ENCODE results near the gene DGKH.
"Not testable (repeated sequence)": the region's sequence is repeated elsewhere in the genome, so short reads cannot be mapped to it uniquely, and the experiment has no call there.

Gene DGKH

DNA sequence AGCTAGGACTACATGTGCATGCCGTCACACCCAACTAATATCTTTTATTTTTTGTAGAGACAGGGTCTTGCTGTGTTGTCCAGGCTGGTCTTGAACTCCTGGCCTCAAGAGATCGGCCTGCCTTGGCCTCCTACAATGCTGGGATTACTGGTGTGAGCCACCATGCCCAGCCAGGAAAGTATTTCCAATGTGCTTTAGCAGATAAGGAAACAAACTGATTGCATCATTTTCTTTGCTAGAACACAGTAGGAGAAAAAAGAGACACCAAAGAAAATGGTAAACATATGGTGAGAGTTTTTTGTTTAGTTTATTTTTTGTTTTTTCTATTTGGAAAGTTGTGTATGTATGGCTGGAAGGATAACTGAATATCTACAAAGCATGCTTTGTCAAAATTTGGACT lies 176.6 kb downstream of the DGKH start:
- DNase-seq (ENCODE audit: low read depth in 2 of 2): no peak

DNA sequence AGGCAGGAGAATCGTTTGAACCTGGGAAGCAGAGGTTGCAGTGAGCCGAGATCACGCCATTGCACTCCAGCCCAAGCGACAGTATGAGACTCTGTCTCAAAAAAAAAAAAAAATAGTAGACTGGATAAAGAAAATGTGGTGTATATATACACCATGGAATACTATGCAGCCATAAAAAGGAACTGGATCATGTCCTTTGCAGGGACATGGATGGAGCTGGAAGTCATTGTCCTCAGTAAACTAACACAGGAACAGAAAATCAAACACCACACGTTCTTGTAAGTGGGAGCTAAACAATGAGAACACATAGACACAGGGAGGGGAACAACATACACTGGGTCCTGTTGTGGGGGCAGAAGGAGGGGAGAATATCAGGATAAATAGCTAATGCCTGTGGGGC lies 178.3 kb downstream of the DGKH start:
- DNase-seq (ENCODE audit: low read depth in 2 of 2): not testable (repeated sequence)

DNA sequence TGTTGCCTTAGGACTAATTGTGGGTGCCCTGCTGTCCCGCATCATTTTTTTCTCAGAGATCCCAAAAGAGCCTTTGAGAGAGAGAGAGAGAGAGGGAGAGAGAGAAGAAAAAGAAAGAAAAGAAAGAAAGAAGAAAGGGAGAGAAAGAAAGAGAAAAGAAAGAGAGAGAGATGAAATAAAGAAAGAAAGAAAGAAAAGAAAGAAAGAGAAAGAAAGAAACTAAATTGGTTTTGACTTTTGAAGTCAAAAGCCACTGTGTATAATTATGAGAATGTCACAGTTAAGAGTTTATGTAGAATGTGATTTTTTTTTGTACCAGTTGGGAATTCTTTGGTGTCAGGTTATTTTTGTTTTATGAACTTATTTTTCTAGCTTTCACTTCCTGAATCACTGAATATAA lies 180.1 kb downstream of the DGKH start:
- no peak for DNase-seq (ENCODE audit: low read depth in 2 of 2)

DNA sequence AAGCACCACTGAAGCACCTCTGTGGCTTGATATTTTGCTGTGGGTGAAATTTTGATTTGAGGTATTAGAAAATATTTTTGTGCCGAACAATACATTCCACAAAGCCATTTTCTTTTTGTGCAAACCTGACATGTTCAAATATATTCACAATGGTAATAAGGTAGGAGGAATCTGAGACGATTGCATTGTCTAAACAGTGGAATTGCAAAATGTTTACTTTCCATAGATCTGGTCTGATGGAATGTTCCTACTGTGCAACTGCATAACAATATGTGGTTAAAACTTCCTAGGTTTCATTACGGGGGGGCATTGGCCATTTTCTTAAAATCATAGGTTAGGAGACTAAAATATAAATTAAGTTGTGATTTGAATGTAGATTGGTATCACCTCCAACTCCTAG lies 180.8 kb downstream of the DGKH start:
- no peak for DNase-seq (ENCODE audit: low read depth in 2 of 2)

DNA sequence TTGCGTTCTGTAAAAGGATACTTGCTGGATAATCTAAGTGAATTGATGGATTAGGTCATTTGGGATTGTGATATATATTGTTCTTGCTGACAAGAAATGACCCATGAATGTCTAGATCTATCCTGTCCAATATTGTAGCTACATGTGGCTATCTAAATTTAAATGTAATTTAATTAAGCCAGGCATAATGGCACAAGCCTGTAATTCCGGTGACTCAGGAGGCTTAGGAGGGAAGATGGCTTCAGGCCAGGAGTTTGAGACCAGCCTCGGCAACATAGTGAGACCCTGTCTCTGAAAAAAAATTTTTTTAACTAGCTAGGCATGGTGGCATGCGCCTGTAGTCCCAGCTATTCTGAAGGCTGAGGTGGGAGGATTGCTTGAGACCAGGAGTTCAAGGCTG lies 184.2 kb downstream of the DGKH start:
- DNase-seq (ENCODE audit: low read depth in 2 of 2): no peak

DNA sequence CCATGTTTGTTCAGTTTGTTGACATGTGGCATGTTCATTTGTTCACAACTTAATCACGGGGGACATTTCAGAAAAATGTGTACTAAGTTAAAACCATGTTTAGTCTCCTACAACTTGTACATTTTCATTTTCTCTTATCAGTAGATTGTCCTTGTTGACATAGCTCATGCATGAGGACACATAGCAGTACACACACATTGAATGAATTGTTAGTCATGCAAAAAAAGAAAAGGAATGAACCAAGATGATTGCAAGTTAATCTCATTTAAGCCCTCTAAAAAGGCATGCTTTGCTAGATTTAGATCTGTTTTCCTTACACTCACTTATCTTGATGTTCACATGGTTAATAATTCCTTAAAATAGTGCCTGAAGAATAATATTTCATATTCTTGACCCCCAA lies 185.3 kb downstream of the DGKH start:
- no peak for DNase-seq (ENCODE audit: low read depth in 2 of 2)

DNA sequence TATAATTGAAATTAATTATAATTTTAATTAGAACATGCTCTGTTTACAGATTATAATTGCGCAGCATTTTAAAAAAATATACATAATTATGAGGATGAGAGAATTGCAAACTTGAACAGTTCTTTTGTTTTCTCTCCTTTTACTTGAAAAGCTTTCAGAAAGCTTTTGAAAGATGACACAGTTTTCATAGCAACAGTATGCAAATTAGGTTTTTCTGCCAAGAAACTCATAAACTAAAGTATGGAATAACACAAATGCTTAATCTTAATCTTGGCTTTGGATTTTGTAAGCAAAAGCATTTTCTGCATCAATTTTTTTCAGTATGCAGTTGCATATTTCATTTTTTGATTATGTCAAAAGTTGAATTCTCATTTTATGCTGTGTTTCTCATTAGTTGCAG lies 190.7 kb downstream of the DGKH start:
- no peak for DNase-seq (ENCODE audit: low read depth in 2 of 2)

DNA sequence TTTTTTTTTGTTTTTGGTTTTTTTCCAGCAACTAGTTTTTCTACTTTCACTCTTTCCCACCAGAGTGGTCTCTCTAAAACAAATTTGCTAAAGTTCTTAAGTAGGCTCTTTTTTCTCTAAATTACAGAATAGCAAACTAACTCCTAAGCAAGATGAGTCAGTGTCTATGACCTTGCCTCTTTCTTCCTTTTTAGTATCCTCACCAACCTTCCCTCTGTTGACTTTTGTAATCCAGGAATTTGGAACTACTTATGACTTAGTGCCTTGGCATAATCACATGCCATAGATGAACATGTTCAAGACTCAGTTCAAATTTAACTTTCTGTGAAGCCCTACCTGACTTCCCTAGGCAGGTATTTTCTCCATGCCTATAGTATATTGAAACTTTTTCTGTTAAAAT lies 191.2 kb downstream of the DGKH start:
- DNase-seq (ENCODE audit: low read depth in 2 of 2): no peak

DNA sequence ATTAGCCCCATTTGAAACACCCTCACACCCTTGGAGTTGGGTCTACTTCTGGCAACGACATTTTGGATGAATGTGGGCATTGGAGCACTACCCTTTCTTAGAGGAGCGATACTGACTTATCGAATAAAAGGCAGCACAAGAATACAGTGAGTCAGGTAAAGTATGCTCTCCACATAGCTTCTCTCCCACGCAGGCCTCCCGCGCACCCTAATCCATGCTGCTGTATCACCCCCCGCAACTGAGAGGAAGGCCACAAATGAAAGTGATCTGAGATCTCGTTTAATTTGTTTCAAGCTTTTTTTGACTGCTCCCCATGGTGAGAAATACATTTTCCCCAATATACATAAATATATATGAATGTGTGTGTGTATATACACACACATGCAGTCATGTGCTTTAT lies 198.1 kb downstream of the DGKH start:
- no peak for DNase-seq (ENCODE audit: low read depth in 2 of 2)

DNA sequence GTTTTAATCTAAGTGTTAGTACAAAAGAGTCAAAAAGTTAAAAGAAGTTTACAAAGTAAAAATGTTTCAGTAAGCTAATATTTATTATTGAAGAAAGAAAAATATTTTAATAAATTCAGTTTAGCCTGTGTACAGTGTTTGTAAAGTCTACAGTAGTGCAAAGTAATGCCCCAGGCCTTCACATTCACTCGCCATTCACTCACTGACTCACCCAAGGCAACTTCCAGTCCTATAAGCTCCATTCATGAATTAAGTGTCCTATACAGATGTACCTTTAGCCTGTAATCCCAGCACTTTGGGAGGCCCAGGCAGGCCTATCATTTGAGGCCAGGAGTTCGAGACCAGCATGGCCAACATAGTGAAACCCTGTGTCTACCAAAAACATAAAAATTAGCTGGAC lies 199.4 kb downstream of the DGKH start:
- no peak for DNase-seq (ENCODE audit: low read depth in 2 of 2)

DNA sequence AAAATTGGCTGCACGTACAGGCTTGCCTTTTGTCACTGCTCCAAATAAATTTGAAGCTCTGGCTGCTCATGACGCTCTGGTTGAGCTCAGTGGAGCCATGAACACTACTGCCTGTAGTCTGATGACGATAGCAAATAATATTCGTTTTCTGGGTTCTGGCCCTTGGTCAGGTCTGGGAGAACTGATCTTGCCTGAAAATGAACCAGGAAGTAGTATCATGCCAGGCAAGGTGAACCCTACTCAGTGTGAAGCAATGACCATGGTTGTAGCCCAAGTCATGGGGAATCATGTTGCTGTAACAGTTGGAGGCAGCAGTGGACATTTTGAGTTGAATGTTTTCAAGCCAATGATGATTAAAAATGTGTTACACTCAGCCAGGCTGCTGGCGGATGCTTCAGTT lies 207.4 kb downstream of the DGKH start:
- DNase-seq (ENCODE audit: low read depth in 2 of 2): no peak

DNA sequence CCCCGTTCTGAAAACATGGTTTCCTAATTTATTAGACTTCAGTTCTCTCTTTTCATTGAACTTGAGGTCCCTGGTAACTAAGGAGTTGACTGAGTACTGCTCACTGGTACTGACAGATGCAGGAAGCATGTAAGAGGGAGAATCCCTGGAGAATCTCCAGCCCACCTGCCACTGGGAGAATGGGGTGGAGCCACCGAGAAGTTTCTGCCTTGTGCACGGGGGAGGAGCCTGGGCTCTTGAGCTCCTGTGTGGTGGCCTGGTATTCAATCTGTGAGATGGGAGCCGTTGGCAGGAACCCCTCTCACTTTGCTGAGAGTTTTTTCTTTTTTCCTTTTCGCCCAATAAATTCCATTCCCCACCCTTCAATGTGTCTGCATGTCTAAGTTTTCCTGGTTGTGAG lies 210.3 kb downstream of the DGKH start:
- no peak for DNase-seq (ENCODE audit: low read depth in 2 of 2)

DNA sequence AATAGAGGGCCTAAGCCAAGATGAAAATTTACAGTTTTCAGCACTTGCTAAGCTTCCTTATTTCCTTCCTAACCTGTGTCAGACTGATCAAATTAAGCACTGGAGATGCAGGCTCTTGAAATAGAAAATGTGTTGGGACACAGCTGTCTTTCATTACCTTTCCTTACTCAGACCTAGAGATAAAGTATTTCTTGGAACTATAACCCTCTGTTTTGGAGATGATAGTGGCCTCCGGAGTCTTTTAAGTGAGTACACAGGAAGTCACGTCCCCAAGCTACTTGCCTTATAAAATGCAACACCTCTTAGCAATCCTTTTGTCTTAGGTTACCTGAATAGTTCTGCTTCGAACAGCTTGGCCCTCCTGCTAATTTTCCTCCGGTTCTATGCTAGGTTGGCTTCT lies 211.1 kb downstream of the DGKH start:
- no peak for DNase-seq (ENCODE audit: low read depth in 2 of 2)

DNA sequence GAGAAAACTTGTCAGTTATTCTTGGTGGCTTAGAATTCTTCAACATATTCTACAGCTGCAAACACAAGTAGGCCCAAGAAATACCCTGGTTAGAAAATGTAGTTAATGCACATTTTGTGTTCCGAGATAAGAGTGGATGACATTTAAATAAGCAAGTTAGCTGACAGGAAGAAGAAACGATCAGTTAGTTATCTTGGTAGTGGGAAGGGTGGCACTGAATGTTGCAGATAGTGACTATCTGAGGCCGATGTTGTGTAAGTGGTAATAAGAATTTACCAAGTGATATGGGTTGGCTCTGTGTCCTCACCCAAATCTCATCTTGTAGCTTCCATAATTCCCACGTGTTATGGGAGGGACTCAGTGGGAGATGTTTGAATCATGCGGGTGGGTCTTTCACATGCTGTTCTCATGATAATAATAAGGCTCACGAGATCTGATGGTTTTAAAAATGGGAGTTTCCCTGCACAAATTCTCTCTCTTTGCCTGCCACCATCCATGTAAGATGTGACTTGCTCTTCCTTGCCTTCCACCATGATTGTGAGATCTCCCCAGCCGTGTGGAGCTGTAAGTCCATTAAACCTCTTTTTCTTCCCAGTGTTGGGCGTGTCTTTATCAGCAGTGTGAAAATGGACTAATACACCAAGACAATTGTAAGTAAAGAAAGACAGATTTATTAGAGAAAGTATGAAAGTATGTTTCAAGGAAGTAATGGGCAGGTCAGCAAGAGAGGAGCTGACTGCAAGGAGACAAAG lies 212.6 kb downstream of the DGKH start:
- no peak for DNase-seq (ENCODE audit: low read depth in 2 of 2)

DNA sequence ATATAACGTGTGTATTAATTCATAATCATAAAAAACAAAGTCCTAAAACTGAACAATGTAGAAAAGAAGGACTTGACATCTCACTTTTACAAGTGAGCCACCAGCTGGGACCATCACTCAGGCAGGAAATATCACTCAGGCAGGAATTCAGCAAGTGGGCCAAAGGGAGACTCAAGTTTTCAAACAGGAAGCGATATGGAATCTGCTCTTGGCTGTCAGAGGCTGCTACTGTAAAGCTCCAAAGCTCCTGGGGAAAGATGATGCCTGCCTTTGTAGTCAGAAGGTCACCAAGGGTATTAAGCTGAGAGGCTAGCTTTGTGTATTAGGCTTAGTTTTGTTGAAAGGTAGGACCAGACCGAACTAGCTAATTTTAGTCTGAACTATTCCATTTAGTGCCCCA lies 218.0 kb downstream of the DGKH start:
- DNase-seq (ENCODE audit: low read depth in 2 of 2): no peak

DNA sequence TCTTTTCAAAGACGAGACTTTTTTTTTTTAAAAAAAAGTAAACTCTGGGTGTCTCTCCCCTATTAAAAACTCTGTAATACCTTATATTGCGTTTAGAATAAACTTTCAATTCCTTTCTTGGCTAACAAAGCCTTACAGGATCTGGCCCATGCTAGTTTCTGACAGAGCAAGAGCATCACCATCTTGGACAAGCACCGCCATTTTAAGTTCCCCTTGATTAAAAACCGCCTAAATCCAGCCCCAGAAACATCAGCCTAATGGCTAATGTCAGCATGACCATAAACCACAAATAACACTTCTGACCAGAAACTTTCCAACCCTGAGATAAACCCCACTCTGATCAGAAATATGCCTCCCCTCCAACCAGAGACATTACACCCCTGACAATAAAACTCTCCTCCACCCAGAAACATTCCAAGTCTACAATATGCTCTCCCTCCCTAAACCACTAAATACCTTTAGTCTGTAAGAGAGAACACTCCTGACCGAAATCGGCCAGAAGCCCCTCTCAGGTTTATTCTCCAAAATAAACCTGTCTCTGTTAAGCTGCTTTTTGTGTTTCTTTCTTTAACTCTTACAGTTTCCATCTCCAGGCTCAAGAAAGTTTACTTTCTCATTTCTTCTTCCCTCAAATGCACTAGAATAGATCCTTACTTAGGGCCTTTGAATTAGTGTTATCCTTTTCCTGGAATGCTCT lies 221.9 kb downstream of the DGKH start:
- DNase-seq (ENCODE audit: low read depth in 2 of 2): no peak

DNA sequence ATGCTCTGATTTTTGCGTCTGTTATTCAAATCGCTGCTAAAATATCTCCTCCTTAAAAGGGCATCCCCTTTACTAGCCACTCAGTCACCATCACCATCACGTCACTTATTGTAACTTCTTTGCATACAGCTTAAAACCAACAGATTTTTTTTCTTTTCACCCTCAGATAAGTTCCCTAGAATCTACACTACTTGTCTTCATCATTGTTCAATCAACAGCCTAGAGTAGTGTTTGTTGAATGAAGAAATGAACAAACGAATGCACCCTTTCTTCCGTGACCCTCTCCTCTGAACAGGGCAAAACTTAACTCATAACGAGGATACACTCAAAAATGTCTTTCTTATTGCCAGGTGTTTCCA lies 222.4 kb downstream of the DGKH start:
- DNase-seq (ENCODE audit: low read depth in 2 of 2): no peak

DNA sequence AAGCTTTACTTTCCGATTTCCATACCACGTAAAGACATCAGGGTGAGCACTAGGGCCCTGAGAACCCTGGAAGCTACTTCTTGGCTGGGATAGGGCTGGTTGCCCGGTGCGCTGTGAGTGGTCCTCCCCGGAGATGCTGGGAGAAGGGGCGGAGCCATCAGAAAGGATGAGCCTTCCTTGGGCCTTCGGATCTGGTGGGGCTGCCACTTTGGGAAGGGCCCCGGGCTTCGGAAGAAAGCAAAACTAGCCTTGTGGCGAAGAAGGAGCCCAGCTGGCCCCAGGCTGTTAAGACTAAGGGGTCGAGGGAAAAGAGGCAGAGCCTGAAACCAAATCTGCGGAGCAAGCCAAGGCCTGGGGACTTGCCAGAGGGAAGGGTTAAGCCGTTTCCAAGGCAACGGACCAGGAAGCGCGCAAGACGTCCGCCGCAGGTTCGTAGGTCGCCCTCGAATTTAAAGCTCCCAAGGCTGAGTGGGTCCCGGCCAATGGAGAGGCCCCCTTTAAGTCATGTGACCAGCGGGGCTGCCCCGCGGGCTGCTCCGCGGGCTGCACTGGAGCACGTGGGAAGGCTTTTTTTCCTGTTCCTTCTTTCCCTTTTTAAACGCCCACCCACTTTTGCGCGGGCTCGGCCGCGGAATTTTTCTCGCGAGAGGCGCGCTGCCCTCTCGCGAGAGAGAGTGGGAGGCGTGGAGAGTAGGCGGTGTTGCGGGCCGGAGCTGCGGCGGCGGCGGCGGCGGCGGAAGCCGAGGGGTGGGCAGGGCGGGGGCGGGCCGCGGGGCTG lies 223.1 kb downstream of the DGKH start:
- DNase-seq (ENCODE audit: low read depth in 2 of 2): peak; percentile 84 to 89

DNA sequence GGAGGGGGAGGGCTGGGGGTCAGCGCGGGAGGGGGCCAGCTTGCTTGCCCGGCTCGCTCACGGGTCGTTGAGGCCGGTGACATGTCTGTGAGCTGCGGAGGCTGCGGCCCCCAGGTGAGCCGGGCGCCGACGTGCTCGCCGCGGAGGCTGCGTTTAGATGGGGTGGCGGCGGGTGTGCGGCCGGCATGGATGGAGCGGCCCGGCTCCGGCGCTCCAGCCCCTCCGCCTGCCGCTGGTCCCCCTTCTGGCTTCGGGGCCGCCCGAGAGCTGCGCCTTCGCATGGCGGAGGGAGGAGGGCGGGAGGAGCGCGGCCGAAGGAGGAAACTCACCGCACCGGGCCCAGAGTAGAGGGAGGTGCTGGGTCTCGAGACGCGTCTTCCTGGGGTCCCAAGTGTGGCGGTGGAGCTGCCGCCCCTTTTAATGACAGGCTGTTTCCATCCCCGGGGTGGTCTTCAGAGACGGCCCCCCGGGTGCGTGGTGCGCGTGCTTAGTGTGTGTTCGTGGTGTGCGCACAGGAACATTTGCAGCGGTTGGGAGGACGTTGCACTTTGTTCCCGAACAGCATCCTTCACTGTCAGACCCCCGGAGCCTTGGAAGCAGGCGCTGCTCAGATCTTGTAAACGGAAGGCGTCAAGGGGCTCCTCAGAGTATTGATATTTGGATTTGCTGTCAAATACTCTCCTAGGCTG lies 223.8 kb downstream of the DGKH start, which contains the start of gene AKAP11:
AKAP11 (plus strand) TSS at position 38 of the 689 bp plus-strand sequence. CDS start 14,197 bp downstream, outside the sequence.
- DNase-seq (ENCODE audit: low read depth in 2 of 2): peak; percentile 30 to 32

DNA sequence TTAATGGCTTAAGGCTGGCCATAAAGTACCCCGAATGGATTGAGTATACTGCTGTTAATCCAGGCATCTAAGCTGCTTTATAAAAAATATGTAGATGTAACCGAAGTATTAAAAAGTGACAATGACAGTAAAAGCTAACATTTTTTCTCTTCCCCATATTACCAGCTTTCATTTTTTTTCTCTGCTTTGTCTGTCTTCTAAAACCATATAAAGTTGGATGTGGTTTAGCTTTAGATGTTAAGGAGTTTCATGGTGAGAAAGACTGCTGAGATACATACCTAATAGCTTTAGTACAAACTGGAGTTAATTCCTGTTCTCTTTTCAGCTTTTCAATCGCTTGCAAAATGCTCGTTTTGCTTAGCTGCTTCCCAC lies 224.3 kb downstream of the DGKH start:
- DNase-seq (ENCODE audit: low read depth in 2 of 2): no peak

DNA sequence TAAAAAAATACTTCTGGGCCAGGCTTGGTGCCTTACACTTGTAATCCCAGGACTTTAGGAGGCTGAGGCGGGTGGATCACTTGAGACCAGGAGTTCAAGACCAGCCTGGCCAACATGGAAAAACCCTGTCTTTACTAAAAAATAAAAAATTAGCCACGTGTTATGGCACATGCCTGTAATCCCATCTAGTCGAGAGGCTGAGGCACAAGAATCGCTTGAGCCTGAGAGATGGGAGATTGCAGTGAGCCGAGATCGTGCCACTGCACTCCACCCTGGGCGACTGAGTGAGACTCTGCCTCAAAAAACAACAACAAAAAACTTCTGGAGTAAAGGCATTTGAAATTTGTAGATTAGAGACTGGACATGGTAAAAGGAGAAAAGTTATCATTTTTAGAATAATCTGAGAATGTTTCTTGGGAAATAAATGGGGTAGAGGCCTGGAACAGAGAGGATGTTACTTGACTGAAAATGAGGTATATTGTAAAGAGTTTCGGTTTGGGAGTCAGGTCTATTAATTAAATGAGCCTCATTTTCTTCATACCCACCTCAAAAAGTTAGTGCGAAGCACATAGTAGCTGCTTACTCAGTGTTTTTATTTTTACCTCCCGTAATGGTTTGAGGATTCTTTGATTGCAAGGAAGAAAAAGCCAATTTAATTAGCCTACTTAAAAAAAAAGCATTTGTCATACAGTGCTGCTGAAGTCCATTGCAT lies 226.1 kb downstream of the DGKH start:
- DNase-seq (ENCODE audit: low read depth in 2 of 2): no peak

DNA sequence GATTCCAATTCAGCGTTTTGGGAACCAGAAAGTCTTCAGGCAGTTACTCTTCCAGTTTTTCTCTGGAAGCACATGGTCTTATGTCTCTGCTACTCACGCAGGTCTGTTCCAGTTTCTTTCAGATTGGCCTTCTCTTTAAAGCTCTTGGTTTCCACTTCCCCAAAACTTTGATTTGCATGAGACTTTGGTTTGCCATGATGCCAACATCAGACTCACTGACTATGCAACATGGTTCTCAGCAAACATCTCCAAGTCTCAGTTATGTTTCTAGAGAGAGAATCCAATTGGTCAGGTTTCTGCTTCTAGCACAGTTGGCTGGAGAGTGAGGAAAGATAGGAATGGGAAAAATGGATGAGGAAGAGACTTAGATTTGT lies 226.6 kb downstream of the DGKH start:
- no peak for DNase-seq (ENCODE audit: low read depth in 2 of 2)

Measured in stimulated activated CD8-positive, alpha-beta memory T cell treated with anti-CD3 and anti-CD28 coated beads, Interleukin-2, amount 100 ng/mL, for 48 hours (primary cell).